ENCODE measurements around the gene MAP4. TPM values are rescaled to one million over a fixed set of nuclear protein-coding genes. Genes with fewer than 3 reads are reported as not detected.

The MAP4 gene
- total RNA-seq, 4 donors from 2014 or later, result 55.0 to 171 (median 89.3) TPM

- Histone ChIP-seq H3K4me1 (no peaks in the 10 kb centered on the region), H3K27me3 (no peaks in the 10 kb centered on the region), H3K4me3 (no peak overlapping the region), H3K27ac (no peak overlapping the region), H3K9me3 (no peaks in the 10 kb centered on the region), H3K36me3 (no peaks in the 10 kb centered on the region)
- DNase-seq, result no peak
- TF ChIP-seq POLR2A (IDR thresholded peaks at IDR 0.05) (no peak), CTCF (IDR thresholded peaks at IDR 0.05) (no peak)
These were observed 11.5 kb downstream of the MAP4 start for GRCh38 chr3:48004694-48005093.

GRCh38 chr3:48002787-48003186 lies 13.4 kb downstream of the MAP4 start:
- H3K4me1 ChIP-seq, result no peaks in the 10 kb centered on the region
- no peaks in the 10 kb centered on the region for H3K27me3 ChIP-seq
- TF ChIP-seq POLR2A (IDR thresholded peaks at IDR 0.05), result no peak
- TF ChIP-seq CTCF (IDR thresholded peaks at IDR 0.05), result no peak
- H3K27ac ChIP-seq, result no peak overlapping the region
- no peaks in the 10 kb centered on the region for H3K9me3 ChIP-seq
- H3K4me3 ChIP-seq, result no peak overlapping the region
- no peak for DNase-seq
- no peaks in the 10 kb centered on the region for H3K36me3 ChIP-seq

GRCh38 chr3:48001991-48002390 lies 14.2 kb downstream of the MAP4 start:
- Histone ChIP-seq H3K27ac (no peak overlapping the region), H3K36me3 (no peaks in the 10 kb centered on the region), H3K4me3 (no peak overlapping the region), H3K4me1 (no peaks in the 10 kb centered on the region), H3K9me3 (no peaks in the 10 kb centered on the region), H3K27me3 (no peaks in the 10 kb centered on the region)
- TF ChIP-seq CTCF (IDR thresholded peaks at IDR 0.05), result no peak
- TF ChIP-seq POLR2A (IDR thresholded peaks at IDR 0.05), result no peak
- no peak for DNase-seq

- no peak overlapping the region for H3K27ac ChIP-seq
- no peak overlapping the region for H3K4me3 ChIP-seq
- TF ChIP-seq CTCF (IDR thresholded peaks at IDR 0.05) (no peak), POLR2A (IDR thresholded peaks at IDR 0.05) (no peak)
- no peaks in the 10 kb centered on the region for H3K27me3 ChIP-seq
- H3K9me3 ChIP-seq, result no peaks in the 10 kb centered on the region
- no peaks in the 10 kb centered on the region for H3K36me3 ChIP-seq
- H3K4me1 ChIP-seq, result no peaks in the 10 kb centered on the region
- no peak for DNase-seq
These were observed 16.0 kb downstream of the MAP4 start for GRCh38 chr3:48000212-48000611.

- Histone ChIP-seq H3K27ac (no peak overlapping the region), H3K9me3 (no peaks in the 10 kb centered on the region), H3K4me1 (no peaks in the 10 kb centered on the region), H3K36me3 (peaks cover 0 to 4% (median 0%) of the 10 kb centered on the region in 3 donors), H3K27me3 (no peaks in the 10 kb centered on the region), H3K4me3 (no peak overlapping the region)
- DNase-seq, result no peak
- TF ChIP-seq CTCF (IDR thresholded peaks at IDR 0.05), result no peak
- no peak for TF ChIP-seq POLR2A (IDR thresholded peaks at IDR 0.05)
These were observed 19.8 kb downstream of the MAP4 start for GRCh38 chr3:47996440-47996839.

GRCh38 chr3:47994180-47994579 lies 22.0 kb downstream of the MAP4 start:
- Histone ChIP-seq H3K4me1 (no peaks in the 10 kb centered on the region), H3K9me3 (no peaks in the 10 kb centered on the region), H3K4me3 (no peak overlapping the region), H3K36me3 (peaks cover 0 to 8% (median 0%) of the 10 kb centered on the region in 3 donors), H3K27me3 (no peaks in the 10 kb centered on the region), H3K27ac (no peak overlapping the region)
- DNase-seq, result no peak
- TF ChIP-seq POLR2A (IDR thresholded peaks at IDR 0.05) (no peak), CTCF (IDR thresholded peaks at IDR 0.05) (no peak)

Data from Peyer's patch (tissue), 4 donors.